ENCODE measurements around the gene RHCG. TPM values are rescaled to one million over a fixed set of nuclear protein-coding genes. Genes with fewer than 3 reads are reported as not detected.

The RHCG gene
- not detected for total RNA-seq
- long read RNA-seq, donor 1, result 0 reads
- long read RNA-seq, donor 2, result 0 reads

- intact Hi-C loops (cut with DNase I), result no loop called here
These were observed at the start of gene RHCG for GRCh38 chr15:89496155-89497098. RHCG (minus strand) TSS chr15:89496583; CDS start chr15:89496544, 39 bp downstream.

GRCh38 chr15:89543389-89543788 is 47.0 kb upstream of the RHCG start:
- peak; percentile 49 for DNase-seq (ENCODE audit: low spot score)
- intact Hi-C loops (cut with DNase I), result no loop called here

More at GRCh38 chr15:89496155-89497098, at the start of gene RHCG:
- DNase-seq (ENCODE audit: low spot score), result peak; percentile 77

- no peak for DNase-seq (ENCODE audit: low spot score)
- intact Hi-C loops (cut with DNase I), result no loop called here
These were observed 46.0 kb upstream of the RHCG start for GRCh38 chr15:89542369-89542768.

GRCh38 chr15:89539027-89539426 is 42.6 kb upstream of the RHCG start:
- intact Hi-C loops (cut with DNase I), result no loop called here
- no peak for DNase-seq (ENCODE audit: low spot score)

GRCh38 chr15:89533861-89534544 is 37.6 kb upstream of the RHCG start:
- intact Hi-C loops (cut with DNase I), result no loop called here
- no peak for DNase-seq (ENCODE audit: low spot score)

- intact Hi-C loops (cut with DNase I), result no loop called here
- DNase-seq (ENCODE audit: low spot score), result no peak
These were observed 35.6 kb upstream of the RHCG start for GRCh38 chr15:89531796-89532537.

GRCh38 chr15:89530976-89531375 is 34.6 kb upstream of the RHCG start:
- intact Hi-C loops (cut with DNase I), result no loop called here
- no peak for DNase-seq (ENCODE audit: low spot score)

GRCh38 chr15:89528757-89529352 is 32.5 kb upstream of the RHCG start:
- intact Hi-C loops (cut with DNase I), result no loop called here
- DNase-seq (ENCODE audit: low spot score), result no peak

- intact Hi-C loops (cut with DNase I), result no loop called here
- no peak for DNase-seq (ENCODE audit: low spot score)
These were observed 30.4 kb upstream of the RHCG start for GRCh38 chr15:89526601-89527441.

GRCh38 chr15:89526181-89526580 is 29.8 kb upstream of the RHCG start:
- intact Hi-C loops (cut with DNase I), result no loop called here
- no peak for DNase-seq (ENCODE audit: low spot score)

GRCh38 chr15:89524184-89524583 is 27.8 kb upstream of the RHCG start:
- no peak for DNase-seq (ENCODE audit: low spot score)
- intact Hi-C loops (cut with DNase I), result loop anchor here in 1 of 2 donors (5.0 kb wide), 1 partner anchor 1608 kb away; no protein-coding TSS in a partner anchor

- no peak for DNase-seq (ENCODE audit: low spot score)
- intact Hi-C loops (cut with DNase I), result loop anchor here in 1 of 2 donors (5.0 kb wide), 1 partner anchor 1609 kb away; no protein-coding TSS in a partner anchor
These were observed 26.7 kb upstream of the RHCG start for GRCh38 chr15:89523101-89523500.

GRCh38 chr15:89521605-89522004 is 25.2 kb upstream of the RHCG start:
- no peak for DNase-seq (ENCODE audit: low spot score)

GRCh38 chr15:89515477-89515876 is 19.1 kb upstream of the RHCG start:
- no peak for DNase-seq (ENCODE audit: low spot score)

More at GRCh38 chr15:89521605-89522004, 25.2 kb upstream of the RHCG start:
- intact Hi-C loops (cut with DNase I), result loop anchor here in 1 of 2 donors (5.0 kb wide), 1 partner anchor 1611 kb away; no protein-coding TSS in a partner anchor

GRCh38 chr15:89514596-89515406 is 18.4 kb upstream of the RHCG start:
- intact Hi-C loops (cut with DNase I), result loop anchor here in 1 of 2 donors (5.0 kb wide), 1 partner anchor 538 kb away; no protein-coding TSS in a partner anchor
- DNase-seq (ENCODE audit: low spot score), result no peak

More at GRCh38 chr15:89515477-89515876, 19.1 kb upstream of the RHCG start:
- intact Hi-C loops (cut with DNase I), result no loop called here

- no peak for DNase-seq (ENCODE audit: low spot score)
- intact Hi-C loops (cut with DNase I), result loop anchor here in 1 of 2 donors (5.0 kb wide), 1 partner anchor 538 kb away; no protein-coding TSS in a partner anchor
These were observed 17.8 kb upstream of the RHCG start for GRCh38 chr15:89514186-89514585.

- intact Hi-C loops (cut with DNase I), result loop anchor here in 1 of 2 donors (5.0 kb wide), 1 partner anchor 539 kb away; no protein-coding TSS in a partner anchor
- no peak for DNase-seq (ENCODE audit: low spot score)
These were observed 16.9 kb upstream of the RHCG start for GRCh38 chr15:89513284-89513683.

All from posterior vena cava (tissue), 2 donors.